K562 (cell line): Measurements from ENCODE around the gene RPS6KA4. TPM values are rescaled to one million over a fixed set of nuclear protein-coding genes. Genes with fewer than 3 reads are reported as not detected.
A peak's percentile ranks its signal among the peaks of the same experiment; 100 is the strongest.

ENCODE experiments used
- ATAC-seq: fragments of 200-7000 bp; cut with Tn5 transposase; 3 replicates; pipeline ENCODE4 v1.9.1; 2020; ENCODE audit warnings: moderate library complexity
- BruUV-seq: library from RNA; stranded (reverse); fragments of 400-500 nt; replicated peaks from 2 replicates; lab custom pipeline; 2021; lab: Mats Ljungman, UMichigan
- CTCF ChIA-PET: fragments of 300-600 bp; formaldehyde crosslinking; extraction: SDS; loops from one replicate; lab custom pipeline; 2021; ENCODE audit warnings: low intra/inter-chr PET ratio; lab: Yijun Ruan, JAX
- POLR2A ChIA-PET: fragments of 300-600, 350-650 bp; sonication (Branson Sonifier 250); formaldehyde crosslinking; extraction: SDS; loops from one replicate; lab custom pipeline; 2021; ENCODE audit warnings: antibody characterized with exemption, inconsistent platforms; lab: Yijun Ruan, JAX
- DNase-seq, 4 experiments: peaks; one replicate each; pipeline versions ENCODE4 v3.0.0 to v3.0.0-alpha.2; 2011 to 2018; ENCODE audit warnings: low spot score in 3 of 4, mixed read lengths in 3 of 4; ENCODE audit errors: extremely low read depth in 1 of 4
- FAIRE-seq: peaks from 2 replicates; lab custom pipeline; 2011; peaks lifted over from hg19 to GRCh38; lab: Jason Lieb, UNC
- H2AFZ ChIP-seq: 2 replicates; pipeline ENCODE4 v1.6.0; 2011; ENCODE audit warnings: low read depth, low read length, control low read depth, inconsistent platforms
- H3K27ac ChIP-seq: fragments of 200-600 bp; 3 replicates; pipeline ENCODE4 v1.8.0; 2011; ENCODE audit warnings: low read depth, mild to moderate bottlenecking, control low read depth, inconsistent platforms, low read length, moderate library complexity, mixed read lengths; ENCODE audit errors: extremely low read depth
- H3K27me3 ChIP-seq, 2 experiments: fragments of 300-600 bp in 1 of 2; 2 replicates in 1 of 2; 3 replicates in 1 of 2; pipeline versions ENCODE4 v1.6.0 to v1.8.0; 2011; ENCODE audit warnings: inconsistent platforms in 2 of 2, low read length in 2 of 2, mild to moderate bottlenecking in 1 of 2, mixed read lengths in 1 of 2, moderate library complexity in 1 of 2; ENCODE audit not compliant: control insufficient read depth in 2 of 2, insufficient read depth in 2 of 2
- H3K36me3 ChIP-seq: fragments of 300-600 bp; 3 replicates; pipeline ENCODE4 v1.8.0; 2011; ENCODE audit warnings: mild to moderate bottlenecking, low read length, inconsistent platforms; ENCODE audit not compliant: control insufficient read depth, insufficient read depth
- H3K4me1 ChIP-seq, 2 experiments: fragments of 200-600 bp in 1 of 2; replicated peaks in 1 of 2; 2 replicates in 1 of 2; 3 replicates in 1 of 2; pipeline versions ENCODE4 v1.5.1 to v1.8.0; 2011; ENCODE audit warnings: inconsistent platforms in 2 of 2, low read length in 2 of 2, mild to moderate bottlenecking in 1 of 2, mixed read lengths in 1 of 2, moderate library complexity in 1 of 2; ENCODE audit not compliant: control insufficient read depth in 2 of 2, insufficient read depth in 2 of 2
- H3K4me2 ChIP-seq: 2 replicates; pipeline ENCODE4 v1.6.1; 2011; ENCODE audit warnings: low read length, control low read depth, inconsistent platforms, mixed read lengths; ENCODE audit not compliant: insufficient read depth
- H3K4me3 ChIP-seq: fragments of 200-600 bp; sonication (generic), shearing (Covaris generic); 2 replicates; pipeline ENCODE4 v1.5.1; 2016; ENCODE audit warnings: control low read depth, inconsistent platforms
- H3K79me2 ChIP-seq: fragments of 200-600 bp; 3 replicates; pipeline ENCODE4 v1.8.0; 2011; ENCODE audit warnings: low read length, inconsistent platforms; ENCODE audit not compliant: control insufficient read depth, insufficient read depth
- H3K9ac ChIP-seq, 2 experiments: 2 replicates each; pipeline versions ENCODE4 v1.6.0 to v1.6.1; 2011; ENCODE audit warnings: low read depth in 2 of 2, low read length in 2 of 2, control low read depth in 1 of 2, inconsistent platforms in 1 of 2, mild to moderate bottlenecking in 1 of 2, mixed read lengths in 1 of 2; ENCODE audit not compliant: insufficient read depth in 1 of 2
- H3K9me1 ChIP-seq: one replicate; pipeline ENCODE4 v1.6.0; 2011; ENCODE audit warnings: inconsistent platforms, mild to moderate bottlenecking, low read length, moderate library complexity; ENCODE audit not compliant: control insufficient read depth, insufficient read depth
- H3K9me3 ChIP-seq: replicated peaks from 2 replicates; pipeline ENCODE4 v1.5.1; 2011; ENCODE audit warnings: low read depth, low read length, inconsistent platforms; ENCODE audit not compliant: control insufficient read depth, insufficient read depth
- H4K20me1 ChIP-seq: replicated peaks from 2 replicates; pipeline ENCODE4 v1.6.1; 2011; ENCODE audit warnings: low read length, inconsistent platforms, mixed read lengths; ENCODE audit not compliant: control insufficient read depth, insufficient read depth
- CEBPG ChIP-seq, 3 experiments: fragments of 200-800 bp in 1 of 3; sonication (Bioruptor generic) in 1 of 3; sonication (generic) in 1 of 3; formaldehyde crosslinking in 1 of 3; IDR thresholded peaks in 2 of 3; conservative IDR thresholded peaks in 1 of 3; 2 replicates each; pipeline versions ENCODE4 v1.6.1 to v1.8.0; 2016 to 2022; ENCODE audit warnings: missing compliant biosample characterization in 2 of 3, missing genetic modification characterization in 2 of 3, mild to moderate bottlenecking in 1 of 3, missing genetic modification reagents in 1 of 3
- CTBP1 ChIP-seq: fragments of 450-650 bp; IDR thresholded peaks from 2 replicates; pipeline ENCODE4 v1.6.1; 2016; ENCODE audit warnings: borderline replicate concordance
- ETV1 ChIP-seq: fragments of 450-650 bp; conservative IDR thresholded peaks from 2 replicates; pipeline ENCODE4 v1.6.1; 2016; ENCODE audit warnings: missing genetic modification characterization, control low read depth, low read depth, missing compliant biosample characterization
- FOSL1 ChIP-seq: fragments of 200-800 bp; sonication (Bioruptor generic); conservative IDR thresholded peaks from 2 replicates; pipeline ENCODE4 v1.6.1; 2016; ENCODE audit warnings: missing genetic modification characterization, missing compliant biosample characterization
- FOXK1 ChIP-seq: sonication (generic); formaldehyde crosslinking; IDR thresholded peaks from 2 replicates; pipeline ENCODE4 v1.8.0; 2022; ENCODE audit warnings: missing genetic modification reagents, mild to moderate bottlenecking, borderline replicate concordance
- JUND ChIP-seq, 2 experiments: IDR thresholded peaks; 2 replicates in 1 of 2; 3 replicates in 1 of 2; pipeline ENCODE4 v1.6.1; 2011; ENCODE audit warnings: borderline replicate concordance in 2 of 2, low read depth in 2 of 2, low read length in 2 of 2, improper control_type of control experiment in 1 of 2, missing biosample characterization in 1 of 2, missing genetic modification characterization in 1 of 2, missing genetic modification reagents in 1 of 2
- NFE2 ChIP-seq: IDR thresholded peaks from 2 replicates; pipeline ENCODE4 v1.6.1; 2014; ENCODE audit warnings: antibody characterized with exemption, low read depth
- SIRT6 ChIP-seq: IDR thresholded peaks from one replicate; pipeline ENCODE4 v1.6.1; 2012; ENCODE audit warnings: low read depth, mild to moderate bottlenecking, control low read depth, inconsistent platforms, low read length, moderate library complexity
- SMARCE1 ChIP-seq: fragments of 450-650 bp; IDR thresholded peaks from 2 replicates; pipeline ENCODE4 v1.7.1; 2016; ENCODE audit warnings: mild to moderate bottlenecking
- ZKSCAN3 ChIP-seq: fragments of 250-450 bp; sonication (Bioruptor Pico); IDR thresholded peaks from 2 replicates; pipeline ENCODE4 v1.4.0; 2020
- WGBS: fragments of 100-300 bp; shearing (Covaris generic); methylation state at CpG from one replicate; pipeline ENCODE4 v1.1.6; 2016; ENCODE audit warnings: low coverage, mixed read lengths; ENCODE audit not compliant: insufficient coverage; ENCODE audit errors: missing lambda C conversion rate; 5-methylcytosine and 5-hydroxymethylcytosine counted together
- in situ Hi-C: fragments of 300-500 bp; cut with MboI; formaldehyde crosslinking; loops from 4 replicates; pipeline ENCODE4 v1.15.0; 2018; ENCODE audit warnings: inconsistent platforms, mixed read lengths
- intact Hi-C: fragments of 100-400 bp; cut with micrococcal nuclease; formaldehyde crosslinking; loops from 2 replicates; pipeline ENCODE4 v1.14.2; 2022
- polyA plus RNA-seq, 8 experiments: library from polyadenylated mRNA; depleted of rRNA in 4 of 8; stranded (reverse) in 5 of 8; unstranded in 3 of 8; fragments of >200 nt; fragmentation: Nextera tagmentation in 2 of 8; fragmentation: Illumina TruSeq in 1 of 8; extraction: Ambion mirVana in 2 of 8; extraction: Trizol in 1 of 8; gene quantifications; 2 replicates each; pipeline versions ENCODE4 v1.2.1 to v1.2.3, GENCODE V29; 2011 to 2014; ENCODE audit warnings: inconsistent platforms in 1 of 8, missing spikeins in 1 of 8
- total RNA-seq, 7 experiments: library from RNA; depleted of rRNA in 6 of 7; stranded (reverse); fragments of >200 nt in 6 of 7; fragmentation: Illumina TruSeq in 2 of 7; extraction: Trizol in 2 of 7; gene quantifications; 2 replicates each; pipeline versions ENCODE4 v1.2.1 to v1.2.3, GENCODE V29; 2011 to 2021; ENCODE audit warnings: low replicate concordance in 1 of 7
- TF ChIP-seq, protein P1 (sequence below): sonication (generic); formaldehyde crosslinking; IDR thresholded peaks from 2 replicates; pipeline ENCODE4 v1.8.0; 2022; ENCODE audit warnings: missing genetic modification reagents, mild to moderate bottlenecking, moderate library complexity, borderline replicate concordance

Gene RPS6KA4
- total and polyA plus RNA-seq, 9 of the 15 experiments (the other 6 are each of a cell fraction or from before 2014, with no cell fraction given) = 0.15 to 23.8 (median 9.8) TPM

DNA sequence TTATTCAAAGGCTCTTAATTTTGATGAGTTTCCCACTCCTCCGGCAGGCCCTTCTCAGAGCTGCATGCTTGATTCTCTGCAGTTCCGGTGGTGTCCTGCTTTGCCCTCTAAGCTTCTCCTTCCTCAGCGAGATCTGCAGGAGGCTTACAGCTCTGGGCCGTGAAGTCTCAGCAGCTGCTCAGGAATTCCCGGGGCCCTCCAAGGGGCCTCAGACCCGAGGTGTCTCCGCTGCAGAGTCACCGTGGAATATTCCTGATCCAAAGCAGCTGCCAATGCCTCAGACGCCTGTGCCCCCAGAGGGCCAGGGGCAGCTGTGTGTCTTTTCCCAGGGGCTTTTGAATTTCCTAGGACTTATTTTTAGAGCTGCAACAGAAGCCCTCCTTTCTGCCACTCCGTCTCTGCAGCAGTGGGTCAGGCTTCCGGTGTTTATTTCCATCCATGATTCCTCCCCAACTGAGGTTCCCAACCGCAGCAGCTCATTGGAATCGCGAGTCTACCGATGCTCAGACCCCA lies 37.2 kb downstream of the RPS6KA4 start:
- intact Hi-C loops = no loop called here
- POLR2A ChIA-PET = interaction anchor here (0.7 to 1.4 kb wide), 7 partner anchors 9 to 1111 kb away, joined by 3 to 4 read pairs (median 3); no protein-coding TSS in a partner anchor
- CTCF ChIA-PET = no interaction called here
- H3K9me3 ChIP-seq = no peaks in the 10 kb centered on the region
- H3K27me3 ChIP-seq = peaks cover 16 to 61% of the 10 kb centered on the region in 2 experiments
- no peak overlapping the region for H3K4me3 ChIP-seq
- in situ Hi-C loops = no loop called here
- H3K4me1 ChIP-seq = peaks cover 8% of the 10 kb centered on the region in 2 experiments; a peak in 3 of 5 replicates
- no peak overlapping the region for H2AFZ ChIP-seq
- no peak overlapping the region for H3K27ac ChIP-seq
- no peaks in the 10 kb centered on the region for H3K36me3 ChIP-seq
- 3% methylated on average over 14 of the region's 15 CpGs for WGBS
- no peaks in the 10 kb centered on the region for H3K9me1 ChIP-seq
- BruUV-seq = no TSS peak
- no peak; the same call in 2 of the 3 replicates for ATAC-seq
- FAIRE-seq = no peak
- H3K4me2 ChIP-seq = no peak overlapping the region
- 0 out of 4 replicates have a peak overlapping the region, but pooled peaks of 1 of the 2 experiments have one; percentile 55 for H3K9ac ChIP-seq
- TF ChIP-seq FOXK1 (CRISPR knock-in tag) (no peak), ETV1 (0 out of 2 replicates have a peak, but pooled peaks have one; percentile 9)
- DNase-seq = no peak
- H4K20me1 ChIP-seq = 0 out of 2 replicates have a peak, but pooled peaks cover 3% of the 10 kb centered on the region
- no peaks in the 10 kb centered on the region for H3K79me2 ChIP-seq

DNA sequence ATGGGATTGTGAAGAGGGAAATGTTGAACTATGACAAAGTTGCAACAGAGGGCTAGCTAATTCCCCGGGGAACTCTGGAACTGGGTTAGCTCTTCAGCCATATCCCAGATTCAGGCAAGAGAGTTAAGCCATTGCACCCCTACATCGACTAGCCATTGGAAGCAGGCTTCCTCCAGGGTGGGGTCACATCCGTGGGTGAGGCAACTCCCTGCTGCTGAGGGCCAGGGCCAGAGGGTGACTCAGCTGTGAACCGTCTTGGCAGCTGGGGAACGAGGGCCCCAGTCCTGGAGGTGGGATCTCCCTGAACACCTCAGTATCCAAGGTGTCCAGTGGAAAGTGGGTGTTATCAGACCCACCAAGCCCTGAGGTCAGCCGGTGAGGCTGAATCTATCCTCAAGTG lies 41.1 kb downstream of the RPS6KA4 start:
- peak; percentile 92 for ATAC-seq
- Histone ChIP-seq H3K9ac (peak overlapping the region in 1 of 2 experiments; percentile 60; a peak in 2 of 4 replicates), H3K4me3 (no peak overlapping the region), H3K4me1 (peaks cover 8% of the 10 kb centered on the region in 2 experiments; a peak in 3 of 5 replicates), H3K9me3 (no peaks in the 10 kb centered on the region), H3K9me1 (no peaks in the 10 kb centered on the region), H3K79me2 (no peaks in the 10 kb centered on the region), H3K27ac (no peak overlapping the region), H3K4me2 (peak overlapping the region; percentile 21; the same call in 1 of the 2 replicates), H3K36me3 (no peaks in the 10 kb centered on the region), H2AFZ (peak overlapping the region; percentile 17; the same call in 1 of the 2 replicates), H4K20me1 (0 out of 2 replicates have a peak, but pooled peaks cover 3% of the 10 kb centered on the region), H3K27me3 (peaks cover 27 to 65% of the 10 kb centered on the region in 2 experiments)
- peak; percentile 54 for FAIRE-seq
- WGBS = 6% methylated on average over 6 of the region's 6 CpGs
- in situ Hi-C loops = no loop called here
- peak; percentile 42 to 62 (median 52) for DNase-seq
- POLR2A ChIA-PET = interaction anchor here (0.6 to 1.8 kb wide), 2 partner anchors 10 to 284 kb away, joined by 3 to 5 read pairs; no protein-coding TSS in a partner anchor
- intact Hi-C loops = no loop called here
- CTCF ChIA-PET = no interaction called here
- no TSS peak for BruUV-seq
- TF ChIP-seq NFE2 = peak; percentile 79
- no peak for TF ChIP-seq ZKSCAN3 (CRISPR knock-in tag)
- peak; percentile 71 for TF ChIP-seq JUND (IDR thresholded peaks at IDR 0.05; ENCODE audit: borderline replicate concordance, low read depth, low read length)
- peak; percentile 66; the same call in 2 of the 3 replicates for TF ChIP-seq JUND (tag; IDR thresholded peaks at IDR 0.05; ENCODE audit: borderline replicate concordance, low read depth, low read length)
- TF ChIP-seq SMARCE1 = peak; percentile 29; the same call in 1 of the 2 replicates
- peak; percentile 70; the same call in 1 of the 2 replicates for TF ChIP-seq FOSL1
- TF ChIP-seq, protein P1, sequence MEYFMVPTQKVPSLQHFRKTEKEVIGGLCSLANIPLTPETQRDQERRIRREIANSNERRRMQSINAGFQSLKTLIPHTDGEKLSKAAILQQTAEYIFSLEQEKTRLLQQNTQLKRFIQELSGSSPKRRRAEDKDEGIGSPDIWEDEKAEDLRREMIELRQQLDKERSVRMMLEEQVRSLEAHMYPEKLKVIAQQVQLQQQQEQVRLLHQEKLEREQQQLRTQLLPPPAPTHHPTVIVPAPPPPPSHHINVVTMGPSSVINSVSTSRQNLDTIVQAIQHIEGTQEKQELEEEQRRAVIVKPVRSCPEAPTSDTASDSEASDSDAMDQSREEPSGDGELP = peak; percentile 70
- TF ChIP-seq CEBPG (CRISPR knock-in tag; IDR thresholded peaks at IDR 0.05) = peak; percentile 58; the same call in 1 of the 2 replicates
- peak; percentile 38 to 44; a peak in 1 of 4 replicates for TF ChIP-seq CEBPG (tag; conservative IDR thresholded peaks at IDR 0.05 in 1 of 2, IDR thresholded peaks at IDR 0.05 in 1 of 2)
- peak; percentile 42; the same call in 1 of the 2 replicates for TF ChIP-seq CTBP1
- TF ChIP-seq SIRT6 = no peak
